NCI-H524 (cell line): Measurements from ENCODE around the gene THAP7.
A peak's percentile ranks its signal among the peaks of the same experiment; 100 is the strongest.

Experiments used
- DNase-seq, 2 experiments: peaks; one replicate each; lab custom pipeline; 2025; lab: John Stamatoyannopoulos, UW

Gene THAP7

DNA sequence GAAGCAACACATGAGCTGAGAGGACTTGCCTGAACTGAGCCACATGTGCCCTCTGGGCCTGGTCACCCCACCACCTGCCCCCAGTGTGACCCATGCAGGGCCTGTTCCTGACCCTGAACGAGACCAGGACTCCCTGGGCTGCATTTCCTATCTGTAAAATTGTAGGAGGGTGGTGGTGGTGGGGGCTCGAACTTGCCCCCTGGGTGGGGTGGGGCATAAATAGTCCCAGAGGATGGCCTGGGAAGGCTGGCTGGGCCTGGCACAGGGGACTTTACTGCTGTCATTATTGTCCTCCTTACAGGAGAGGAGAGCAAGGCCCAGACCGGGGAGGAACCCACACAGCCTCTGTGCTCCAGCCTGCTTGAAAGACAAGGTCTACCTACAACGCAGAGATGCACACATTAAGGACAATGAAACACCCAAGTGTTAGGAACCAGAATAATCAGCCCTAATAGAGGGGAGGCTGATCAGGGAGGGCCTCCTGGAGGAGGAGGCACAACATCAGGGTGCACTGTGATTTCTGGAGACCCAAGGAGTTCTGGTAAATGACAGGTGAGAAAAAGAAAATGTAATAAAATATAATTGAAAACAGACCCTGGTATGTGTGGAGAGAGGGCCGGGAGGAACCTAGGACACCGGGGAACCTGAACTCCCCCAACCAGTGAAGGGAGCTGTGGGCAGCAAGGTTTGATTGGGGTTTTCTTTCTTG, 37.7 kb downstream of the THAP7 start:
- no peak for DNase-seq

DNA sequence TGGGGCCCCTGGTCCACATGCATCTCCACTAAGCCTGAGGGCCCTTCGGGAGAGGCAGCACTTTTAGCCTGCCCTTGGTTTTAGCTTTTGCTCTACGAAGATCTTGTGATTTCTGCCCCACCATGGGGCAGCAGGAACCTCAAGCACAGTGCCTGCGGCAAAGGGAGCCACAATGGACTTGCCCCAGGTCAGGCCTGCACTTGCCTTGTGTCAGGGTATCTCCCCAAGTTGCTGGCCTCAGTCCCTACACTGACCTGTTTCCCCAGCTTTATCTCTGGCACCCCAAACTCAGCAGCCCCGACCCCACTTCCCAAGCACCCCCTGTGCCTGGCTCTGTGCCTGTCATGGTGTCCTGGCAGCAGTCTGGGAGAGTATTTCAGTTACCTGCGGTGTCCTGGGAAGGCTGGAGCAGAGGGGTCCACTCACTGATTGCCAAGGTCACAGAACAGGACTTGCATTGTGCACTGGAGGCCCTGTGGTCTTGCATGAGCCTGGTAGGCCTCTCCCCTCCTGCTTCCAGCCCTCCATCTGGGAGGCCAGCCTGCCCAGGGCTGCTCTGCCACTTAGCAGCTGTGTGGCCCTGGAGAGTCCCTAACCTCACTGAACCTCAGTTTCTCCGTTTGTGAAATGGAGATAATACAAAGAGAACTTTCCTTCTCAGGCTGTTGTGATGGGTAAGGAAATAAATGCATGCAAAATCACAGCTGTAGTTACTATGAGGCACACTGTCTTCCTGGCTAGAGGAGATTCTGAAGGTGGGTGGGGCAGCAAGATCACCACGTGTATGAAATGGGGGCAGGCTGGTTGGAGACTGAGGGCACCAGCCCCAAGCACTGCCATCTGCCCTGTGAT, 38.5 kb downstream of the THAP7 start:
- DNase-seq, result no peak

- DNase-seq, result no peak
These were observed 39.4 kb downstream of the THAP7 start for GRCh38 chr22:20962491-20962945.

DNA sequence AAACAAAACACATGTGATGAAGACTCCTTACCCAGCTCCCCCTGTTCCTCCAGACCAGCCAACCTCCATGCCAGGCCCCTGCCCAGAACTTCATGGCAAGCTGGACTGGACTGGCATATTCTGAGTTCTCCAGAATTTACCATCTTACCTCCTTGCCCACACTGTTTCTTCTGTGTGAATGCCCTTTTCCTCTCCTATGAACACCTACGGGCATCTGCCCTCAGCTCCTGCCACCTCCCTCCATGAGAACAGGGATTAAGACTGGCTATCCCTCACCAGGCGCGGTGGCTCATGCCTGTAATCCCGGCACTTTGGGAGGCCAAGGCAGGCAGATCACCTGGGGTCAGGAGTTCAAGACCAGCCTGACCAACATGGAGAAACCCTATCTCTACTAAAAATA, 41.3 kb downstream of the THAP7 start:
- no peak for DNase-seq

- DNase-seq, result no peak
These were observed 42.1 kb downstream of the THAP7 start for GRCh38 chr22:20959578-20960461.

DNA sequence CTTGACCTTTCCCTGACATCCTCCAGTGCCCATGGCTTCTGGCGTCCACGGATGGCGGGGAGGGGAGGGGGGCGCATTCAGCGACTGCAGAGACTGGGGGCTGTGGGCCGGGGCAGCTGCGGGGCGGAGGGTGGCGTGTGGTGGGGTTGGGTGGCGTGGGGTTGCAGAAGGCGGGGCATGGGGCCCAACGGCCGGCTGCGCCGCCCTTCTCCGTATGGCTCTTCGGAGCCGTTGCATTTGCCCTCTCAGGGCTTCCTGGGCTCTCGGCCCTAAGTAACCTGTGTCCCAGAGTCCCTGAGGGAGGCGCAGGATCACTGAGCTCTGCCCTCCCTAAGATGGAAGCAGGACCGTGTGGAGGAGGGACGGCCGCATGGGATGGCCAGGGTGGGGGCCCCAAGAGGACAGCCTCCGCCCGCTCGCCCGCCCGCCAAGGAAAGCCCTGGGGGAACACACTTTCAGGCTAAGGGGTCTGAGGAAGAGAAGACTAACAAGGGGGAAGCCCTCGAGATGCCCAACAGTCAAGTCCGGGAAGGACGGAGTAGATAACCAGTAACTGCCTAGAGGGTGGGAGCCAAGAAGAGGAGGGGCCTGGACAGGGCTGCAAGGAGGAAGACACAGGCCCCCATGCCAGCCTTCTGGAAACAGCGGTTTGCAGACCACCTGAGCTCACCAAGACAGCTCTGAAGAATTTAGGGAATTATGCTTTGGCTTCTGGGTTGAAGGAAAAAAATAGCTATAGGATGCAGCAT, 44.1 kb downstream of the THAP7 start:
- DNase-seq, result peak; percentile 21 to 63

DNA sequence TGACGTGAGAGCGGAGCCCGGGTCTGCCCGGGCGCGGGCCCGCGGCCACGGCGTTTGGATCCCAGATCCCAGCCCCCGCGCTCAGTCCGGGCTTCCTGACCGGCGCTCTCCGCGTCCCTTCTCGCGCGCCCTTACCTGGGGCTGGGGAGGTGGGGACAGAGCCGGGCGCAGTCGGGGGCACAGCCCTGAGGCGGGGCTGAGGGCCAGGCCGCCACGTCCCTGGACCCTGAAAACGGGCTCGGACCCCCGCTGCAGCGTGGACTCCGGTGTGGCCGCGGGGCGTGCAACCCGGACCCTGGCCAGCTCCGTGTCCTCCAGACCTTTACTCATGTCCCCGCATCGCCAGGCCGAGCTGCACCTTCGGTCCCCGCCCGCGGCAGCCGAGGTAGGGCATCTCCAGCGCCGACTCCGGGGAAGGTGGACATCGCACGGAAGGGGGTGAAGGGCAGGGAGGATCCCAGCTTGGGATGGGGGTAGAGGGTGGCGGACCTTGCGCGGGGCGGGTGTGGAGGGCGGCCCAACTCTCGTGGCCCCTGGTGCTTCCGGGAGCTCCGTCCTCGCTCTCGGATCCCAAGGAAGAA, 44.7 kb downstream of the THAP7 start:
- no peak for DNase-seq

GRCh38 chr22:20956258-20957101, 45.4 kb downstream of the THAP7 start:
- no peak for DNase-seq

DNA sequence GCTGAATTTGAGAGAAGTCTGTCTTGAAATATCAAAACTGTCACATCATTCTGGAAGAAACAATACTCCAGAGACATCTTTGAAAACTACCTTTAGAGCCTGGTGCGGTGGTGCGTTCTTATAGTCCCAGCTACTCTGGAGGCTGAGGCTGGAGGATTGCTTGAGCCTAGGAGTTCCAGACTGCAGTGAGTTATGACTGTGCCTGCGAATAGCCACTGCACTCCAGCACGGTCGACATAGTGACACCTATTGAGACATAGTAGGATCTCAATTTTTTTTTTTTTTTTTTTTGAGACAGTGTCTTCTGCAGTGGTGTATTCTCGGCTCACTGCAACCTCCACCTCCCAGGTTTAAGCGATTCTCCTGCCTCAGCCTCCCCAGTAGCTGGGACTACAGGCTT, 46.4 kb downstream of the THAP7 start:
- no peak for DNase-seq

DNA sequence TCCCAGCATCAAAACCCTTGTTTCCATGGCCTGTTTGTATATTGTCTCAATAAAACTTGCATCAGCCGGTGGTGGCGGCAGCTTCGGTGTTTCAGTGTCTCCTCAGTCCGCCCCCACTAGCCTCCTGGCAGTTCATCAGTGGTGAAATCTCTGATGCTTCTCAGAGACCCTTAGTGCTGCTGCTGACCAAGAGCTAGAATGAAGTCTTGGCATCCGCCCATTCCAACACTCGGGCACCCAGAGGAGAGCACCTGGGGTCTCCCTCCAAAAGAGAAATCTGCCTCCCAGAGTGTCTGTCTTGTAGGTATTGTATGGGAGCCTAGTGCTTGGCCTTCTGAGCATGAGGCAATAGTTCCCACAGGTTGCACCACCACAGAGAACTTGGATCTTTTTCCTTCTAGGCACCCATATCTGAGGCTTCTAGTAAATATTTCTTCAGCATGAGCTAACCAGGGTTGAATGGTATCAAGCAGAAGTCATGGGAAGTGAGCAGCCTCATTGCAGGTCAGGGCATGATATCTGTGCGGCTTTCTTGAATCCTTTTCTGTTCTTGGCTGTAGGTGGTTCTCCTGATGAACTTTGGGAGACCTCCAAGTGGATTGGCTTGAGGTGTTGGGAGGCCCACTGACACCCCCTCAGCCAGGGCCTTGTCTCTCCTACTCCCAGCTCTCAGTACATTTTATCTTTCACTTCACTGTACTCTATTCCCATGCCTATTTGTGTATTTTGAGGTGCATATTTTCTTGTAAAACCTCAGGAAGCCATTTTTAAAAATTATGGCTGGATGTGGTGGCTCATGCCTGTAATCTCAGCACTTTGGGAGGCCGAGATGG, 48.0 kb downstream of the THAP7 start:
- DNase-seq, result no peak

- no peak for DNase-seq
These were observed 48.6 kb downstream of the THAP7 start for GRCh38 chr22:20953342-20953608.

- peak; percentile 81 to 93 for DNase-seq
These were observed 49.2 kb downstream of the THAP7 start for GRCh38 chr22:20952544-20953341.

DNA sequence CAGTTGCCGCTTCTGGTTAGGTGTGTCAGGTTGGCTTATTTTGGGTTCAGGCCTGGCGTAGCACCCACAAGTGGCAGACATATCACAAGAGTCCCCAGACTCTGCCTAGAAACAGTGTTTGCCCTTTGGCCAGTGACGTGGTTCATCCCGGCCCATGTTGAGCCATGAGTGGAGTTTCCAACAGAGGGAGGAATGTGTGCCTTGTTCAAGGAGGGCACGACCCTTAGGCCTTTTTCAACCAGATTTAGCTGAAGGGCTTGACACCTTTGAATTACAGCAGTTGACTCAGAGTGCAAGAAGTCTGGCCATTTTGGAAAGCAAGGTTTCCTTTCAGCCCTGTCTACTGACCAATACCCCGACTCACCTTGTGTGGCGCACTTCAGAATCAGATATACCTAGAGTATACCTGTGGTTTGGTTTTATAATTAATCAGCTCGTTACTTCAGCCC, 50.0 kb downstream of the THAP7 start:
- no peak for DNase-seq

DNA sequence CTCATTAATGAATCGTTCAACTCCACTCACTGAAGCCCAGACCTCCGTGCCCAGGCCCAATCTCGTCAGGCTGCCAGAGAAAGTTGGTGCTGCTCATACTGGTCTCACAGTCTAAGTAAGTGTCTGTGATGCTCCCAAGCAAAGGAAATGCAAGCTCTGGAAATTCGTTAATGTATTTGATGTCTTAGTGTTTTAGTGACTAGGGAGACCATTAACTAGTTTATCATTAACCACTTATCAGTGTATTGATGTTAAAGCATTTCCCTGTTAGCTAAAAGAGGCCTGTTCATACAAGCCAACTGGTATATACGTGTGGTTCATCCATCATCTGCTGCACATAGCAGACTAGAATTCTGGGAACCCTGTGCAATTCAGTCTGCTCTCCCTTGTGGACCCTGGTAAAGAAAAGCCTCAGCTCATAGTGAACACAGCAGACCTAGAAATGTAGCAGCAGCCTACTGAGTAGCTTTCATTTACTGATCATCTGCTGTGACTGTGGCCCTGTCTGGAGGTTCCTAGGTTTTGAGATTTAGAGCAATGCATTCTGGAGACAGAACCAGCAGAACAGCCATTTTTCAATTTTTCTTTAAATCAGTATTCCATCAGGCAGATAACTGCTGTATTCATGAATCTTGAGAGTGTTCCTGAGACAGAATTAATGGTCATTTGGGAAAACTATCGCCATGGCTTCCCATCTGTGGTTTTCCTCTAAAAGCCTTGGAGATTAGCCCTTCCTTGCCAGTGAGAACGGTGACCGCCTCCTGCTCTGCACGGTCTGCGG, 50.6 kb downstream of the THAP7 start:
- DNase-seq, result no peak

- DNase-seq, result no peak
These were observed 52.2 kb downstream of the THAP7 start for GRCh38 chr22:20949698-20950183.
